GM23248 (cell line): Measurements from ENCODE around the gene RAPGEF3.

Experiments used
- EZH2 ChIP-seq: fragments of 200-600 bp; sonication (generic); IDR thresholded peaks from 2 replicates; pipeline ENCODE4 v1.6.1; 2018; ENCODE audit warnings: antibody characterized with exemption, mild to moderate bottlenecking; ENCODE audit not compliant: insufficient read depth, poor library complexity, severe bottlenecking
- EZH2phosphoT487 ChIP-seq: fragments of 200-600 bp; sonication (generic); IDR thresholded peaks from 2 replicates; pipeline ENCODE4 v1.6.1; 2018; ENCODE audit warnings: antibody characterized with exemption, moderate library complexity, mild to moderate bottlenecking, low read depth; ENCODE audit not compliant: insufficient read depth

GRCh38 chr12:47769234-47770085 lies 10.8 kb upstream of the RAPGEF3 start:
- no peak for TF ChIP-seq EZH2phosphoT487
- TF ChIP-seq EZH2 = no peak
